Measurements from ENCODE around the gene BRD3. TPM values are rescaled to one million over a fixed set of nuclear protein-coding genes. Genes with fewer than 3 reads are reported as not detected.

Gene BRD3
- total RNA-seq, 2 donors from 2014 or later = 32.2 to 32.6 TPM

DNA sequence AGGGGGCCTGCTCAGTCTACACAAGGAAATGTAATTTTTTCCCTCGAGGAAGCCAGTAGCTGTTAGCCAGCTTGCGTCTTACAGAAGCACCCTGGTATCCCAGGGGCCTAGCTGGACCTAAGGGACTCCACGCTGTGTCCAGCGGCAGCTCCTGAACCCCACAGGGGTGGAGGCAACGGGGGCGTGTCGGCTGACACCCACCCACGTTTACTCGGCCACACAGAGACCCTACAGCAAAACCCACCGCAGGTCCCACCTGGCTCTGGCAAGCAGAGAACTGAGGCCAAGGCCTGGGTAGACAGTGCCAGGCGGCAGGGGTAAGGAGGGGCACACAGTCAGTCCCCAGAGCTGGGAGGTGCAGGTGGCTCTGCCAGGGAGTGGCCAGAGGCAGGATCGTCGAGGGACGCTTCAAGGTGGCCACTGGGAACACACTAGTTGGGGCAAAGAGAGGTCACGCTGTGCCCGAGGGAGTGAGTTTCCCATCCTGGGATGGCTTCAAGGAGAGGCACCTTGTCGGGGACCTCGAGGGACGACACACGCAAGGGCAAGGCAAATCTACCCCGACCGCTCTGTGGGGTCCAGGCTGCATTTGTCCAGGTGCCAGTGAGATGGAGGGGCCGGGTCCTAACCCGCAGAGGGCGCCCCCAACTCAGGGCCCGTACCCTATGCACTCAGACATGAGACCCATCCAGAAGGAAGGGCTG is 21.8 kb downstream of the BRD3 start:
- no peak for DNase-seq (ENCODE audit: low spot score)
- intact Hi-C loops (cut with DNase I) = no loop called here

GRCh38 chr9:134044944-134045343 is 22.9 kb downstream of the BRD3 start:
- intact Hi-C loops (cut with DNase I) = no loop called here
- DNase-seq (ENCODE audit: low spot score) = no peak

- no peak for DNase-seq (ENCODE audit: low spot score)
- intact Hi-C loops (cut with DNase I) = no loop called here
Observed at GRCh38 chr9:134043531-134043988, 24.3 kb downstream of the BRD3 start.

GRCh38 chr9:134041649-134041962 is 26.2 kb downstream of the BRD3 start:
- intact Hi-C loops (cut with DNase I) = no loop called here
- peak; percentile 70 for DNase-seq (ENCODE audit: low spot score)

DNA sequence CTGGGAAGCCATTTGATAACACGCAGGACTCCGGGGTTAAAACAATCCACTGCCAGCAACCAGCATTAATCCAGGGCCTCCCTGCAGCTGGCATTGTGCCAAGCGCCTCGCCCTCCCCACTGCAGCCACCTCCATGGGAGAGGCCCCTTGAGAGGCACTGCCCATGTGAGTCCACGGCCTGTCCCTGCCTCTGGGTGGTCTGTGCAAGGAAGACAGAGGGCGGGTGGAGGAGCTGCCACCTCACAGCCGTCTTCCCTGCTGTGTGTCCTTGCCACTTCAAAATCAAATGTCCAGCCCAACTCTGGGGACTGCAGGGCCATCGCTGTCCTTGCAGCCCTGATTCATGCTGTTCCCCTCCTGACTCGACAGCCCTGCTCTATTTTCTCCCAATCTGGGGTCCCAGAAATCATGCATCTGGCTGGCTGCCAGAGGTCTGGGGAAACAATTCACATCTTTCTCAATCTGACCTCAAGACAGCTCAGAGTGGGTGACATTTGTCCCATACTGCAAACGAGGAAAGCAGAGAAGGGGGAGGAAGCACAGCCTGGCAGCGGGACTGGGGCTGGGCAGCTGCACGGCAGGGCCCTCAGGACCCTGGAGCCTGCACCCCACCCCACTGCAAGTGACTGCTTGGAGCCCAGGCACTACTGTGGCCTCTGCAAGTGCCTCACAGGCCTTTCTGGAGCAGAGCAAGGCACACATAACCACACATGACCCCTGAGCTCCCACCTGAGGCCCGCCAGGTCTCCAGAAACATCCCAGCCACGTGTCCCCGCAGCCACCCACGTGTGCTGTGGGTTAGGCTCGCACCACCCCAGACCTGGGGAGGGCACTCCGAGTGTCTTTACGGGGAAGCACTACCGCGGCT is 26.8 kb downstream of the BRD3 start:
- DNase-seq (ENCODE audit: low spot score) = no peak
- intact Hi-C loops (cut with DNase I) = no loop called here

DNA sequence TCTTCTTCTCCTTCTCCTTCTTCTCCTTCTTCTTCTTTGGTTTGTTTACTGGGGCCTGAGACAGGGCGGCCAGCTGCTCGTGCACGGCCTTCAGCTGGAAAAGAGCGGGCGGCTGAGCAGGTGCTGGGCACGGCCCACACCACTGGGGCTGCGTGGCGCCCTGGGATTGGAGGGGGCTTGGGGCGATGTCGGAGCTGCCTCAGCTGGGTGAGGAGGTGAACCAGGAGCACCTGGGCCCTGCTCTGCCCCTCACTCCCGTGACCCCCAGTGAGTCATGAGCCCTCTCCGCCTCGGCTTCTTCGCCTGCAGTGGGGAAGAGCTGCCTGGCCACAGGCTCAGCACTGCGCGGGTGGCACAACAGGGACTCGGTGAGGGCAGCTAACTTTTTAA is 27.7 kb downstream of the BRD3 start:
- intact Hi-C loops (cut with DNase I) = no loop called here
- DNase-seq (ENCODE audit: low spot score) = peak; percentile 73

DNA sequence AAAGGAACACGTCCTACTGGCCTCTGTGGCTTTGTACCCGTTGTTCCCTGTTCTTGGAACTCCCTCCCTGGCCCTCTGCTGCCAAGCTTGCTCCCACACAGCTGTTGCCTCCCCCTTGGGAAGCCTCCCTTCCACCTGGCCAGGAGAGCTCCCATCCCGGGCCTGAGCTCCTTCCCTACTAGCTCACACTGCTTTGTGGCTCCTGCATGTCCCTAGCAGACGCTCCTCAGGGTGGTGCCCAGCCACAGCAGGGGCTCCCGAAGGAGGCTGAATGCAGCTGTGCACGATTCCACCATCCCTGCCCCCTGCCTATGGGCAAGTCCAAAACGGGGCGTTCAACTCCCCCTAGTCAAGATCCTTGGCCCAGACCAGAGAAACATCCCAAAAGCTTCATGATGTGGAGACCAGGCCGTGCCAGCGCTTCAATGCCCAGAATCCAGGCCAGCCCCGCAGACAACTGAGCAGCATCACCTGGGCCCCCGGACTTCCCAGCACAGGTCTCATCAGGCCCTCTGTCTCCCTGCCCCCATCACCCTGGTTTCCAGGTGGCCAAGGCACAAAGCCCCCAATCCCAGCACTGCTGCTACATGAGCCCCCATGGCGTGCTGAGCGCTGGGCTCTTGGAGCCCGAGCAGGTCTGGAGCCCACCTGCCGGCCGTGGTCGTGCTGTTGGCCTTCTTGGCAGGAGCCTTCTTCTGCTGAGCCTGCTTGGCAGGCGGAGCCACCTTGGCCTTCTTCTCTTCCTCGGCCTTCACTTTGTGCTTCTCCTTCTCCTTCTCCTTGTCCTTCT is 28.2 kb downstream of the BRD3 start:
- DNase-seq (ENCODE audit: low spot score) = no peak
- intact Hi-C loops (cut with DNase I) = no loop called here

DNA sequence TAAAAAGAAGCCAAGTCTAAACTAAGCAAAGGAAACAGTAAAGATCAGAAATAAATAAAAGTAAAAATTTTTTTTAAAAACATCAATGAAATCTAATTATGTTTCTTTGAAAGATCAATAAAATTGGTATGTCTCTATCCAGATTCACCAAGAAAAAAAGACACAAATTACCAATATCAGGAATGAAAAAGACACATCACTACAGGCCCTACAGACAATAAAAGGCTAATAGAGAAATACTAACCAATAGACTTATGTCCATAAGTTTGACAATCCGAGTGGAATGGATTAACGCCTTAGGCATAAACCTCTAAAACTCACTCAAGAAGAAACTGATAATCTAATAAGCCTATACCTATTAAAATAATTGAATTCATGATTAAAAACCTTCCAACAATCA is 30.2 kb downstream of the BRD3 start:
- DNase-seq (ENCODE audit: low spot score) = no peak
- intact Hi-C loops (cut with DNase I) = no loop called here

GRCh38 chr9:134036130-134036529 is 31.7 kb downstream of the BRD3 start:
- intact Hi-C loops (cut with DNase I) = no loop called here
- DNase-seq (ENCODE audit: low spot score) = no peak

GRCh38 chr9:134035041-134036039 is 32.5 kb downstream of the BRD3 start:
- peak; percentile 58 for DNase-seq (ENCODE audit: low spot score)
- intact Hi-C loops (cut with DNase I) = no loop called here

DNA sequence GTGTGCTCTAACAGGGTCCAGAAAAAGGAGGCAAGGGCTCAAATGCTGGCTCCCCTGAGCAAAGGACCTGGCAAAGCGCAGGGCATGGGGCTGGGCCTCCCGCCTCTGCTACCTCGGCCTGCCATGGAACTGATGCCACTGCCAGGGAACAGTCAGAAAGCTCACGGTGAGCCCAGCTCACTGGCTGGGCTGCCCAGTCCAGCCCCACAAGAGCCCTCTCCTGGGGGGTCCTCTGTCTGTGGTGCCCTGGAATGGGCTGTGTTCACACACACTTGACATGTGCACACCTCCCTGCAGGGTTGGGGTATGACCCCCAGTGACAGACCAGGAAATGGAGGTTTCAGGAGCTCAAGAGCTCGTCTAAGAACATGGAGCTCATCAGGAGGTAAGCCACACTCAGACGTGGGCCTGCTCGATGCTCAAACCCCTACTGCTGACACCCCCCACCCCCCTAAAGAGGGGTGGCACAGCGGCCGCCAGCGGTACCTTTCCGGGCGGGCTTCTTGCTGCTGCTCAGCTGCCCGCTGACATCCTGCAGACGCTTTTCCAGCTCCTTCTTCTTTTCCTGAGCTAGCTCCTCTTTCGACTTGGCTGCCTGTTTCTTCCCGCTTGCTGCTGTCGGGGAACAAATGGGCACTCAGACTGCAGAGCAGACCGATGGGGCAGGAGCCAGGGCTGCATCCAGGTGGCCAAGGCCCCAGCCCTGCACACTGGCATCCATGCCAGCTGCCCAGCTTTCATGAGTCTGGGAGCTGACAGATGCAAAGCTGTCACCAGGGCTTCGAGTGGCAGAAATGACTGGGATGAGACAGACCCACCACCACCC is 33.4 kb downstream of the BRD3 start:
- intact Hi-C loops (cut with DNase I) = no loop called here
- DNase-seq (ENCODE audit: low spot score) = peak; percentile 72

- intact Hi-C loops (cut with DNase I) = no loop called here
- DNase-seq (ENCODE audit: low spot score) = peak; percentile 25
Observed at GRCh38 chr9:134033516-134034214, 34.2 kb downstream of the BRD3 start.

GRCh38 chr9:134032456-134033222 is 35.2 kb downstream of the BRD3 start:
- DNase-seq (ENCODE audit: low spot score) = peak; percentile 49

GRCh38 chr9:134031783-134032182 is 36.0 kb downstream of the BRD3 start:
- intact Hi-C loops (cut with DNase I) = no loop called here
- peak; percentile 74 for DNase-seq (ENCODE audit: low spot score)

More at GRCh38 chr9:134032456-134033222, 35.2 kb downstream of the BRD3 start:
- intact Hi-C loops (cut with DNase I) = no loop called here

DNA sequence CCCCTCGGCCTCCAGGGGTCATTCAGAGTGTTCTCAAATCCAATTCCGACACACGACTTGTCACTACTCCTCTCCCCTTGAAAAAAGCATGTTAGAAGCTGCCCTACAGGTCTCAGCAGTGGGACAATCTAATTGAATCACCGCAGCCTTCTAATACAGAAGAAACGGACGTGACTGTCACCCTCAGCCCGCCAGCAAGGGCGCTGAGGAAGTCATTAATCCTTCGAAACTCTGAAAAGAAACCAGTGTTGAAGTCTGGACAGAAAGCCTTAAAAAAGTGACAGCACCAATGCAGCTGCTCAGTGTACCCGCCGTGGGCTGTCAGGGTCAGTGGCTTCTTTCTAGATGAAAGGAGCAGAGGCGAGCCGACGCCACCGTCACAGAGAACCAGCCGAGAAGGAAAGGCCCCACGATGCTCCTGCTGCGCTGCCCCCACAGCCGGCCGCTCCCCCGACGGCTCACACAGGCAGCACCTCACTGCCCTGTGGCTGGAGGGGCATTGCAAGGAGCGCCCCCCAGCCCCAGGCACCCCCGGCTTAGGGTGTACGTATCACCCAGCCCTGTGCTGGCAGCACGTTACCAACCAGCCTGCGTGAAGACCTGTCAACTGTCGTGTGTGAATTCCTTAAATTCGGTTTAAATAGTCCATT is 36.9 kb downstream of the BRD3 start:
- peak; percentile 72 for DNase-seq (ENCODE audit: low spot score)
- intact Hi-C loops (cut with DNase I) = no loop called here

All from posterior vena cava (tissue), 2 donors.